Measurements from ENCODE around the gene SGSM2.

The SGSM2 gene

DNA sequence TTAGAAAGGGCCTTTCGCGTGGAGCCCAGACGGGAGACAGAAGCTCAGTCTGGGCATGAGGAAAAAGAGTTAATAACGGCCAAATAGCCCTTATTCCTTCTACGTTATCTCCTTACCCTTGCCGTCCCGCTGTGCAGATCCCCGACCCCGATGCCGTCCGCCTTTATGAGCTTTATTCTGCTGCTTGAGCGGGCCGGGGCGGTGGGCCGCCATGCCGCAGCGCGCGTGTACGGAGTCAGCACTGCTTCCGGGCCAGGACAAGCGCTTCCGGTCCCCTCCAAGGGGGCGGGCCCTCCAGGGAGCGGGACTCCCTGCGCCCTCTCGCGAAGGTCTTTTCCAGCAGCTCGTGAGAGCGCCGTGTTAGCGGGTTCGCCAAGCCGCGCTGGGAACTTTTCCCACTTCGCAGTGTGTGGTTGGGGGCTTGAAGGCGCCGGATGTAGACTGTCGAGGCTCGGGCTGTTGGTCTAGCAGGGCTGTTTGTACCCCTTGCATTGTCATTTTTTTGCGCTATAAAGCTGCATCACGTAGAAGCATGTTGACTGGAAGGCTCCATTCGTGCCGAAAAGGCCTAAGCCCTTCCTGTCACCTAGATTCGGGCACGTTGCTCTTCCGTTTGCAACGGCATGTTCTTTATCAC lies 968 bp upstream of the SGSM2 start, which contains the start of gene TSR1:
TSR1 (minus strand) TSS at position 243 of the 637 bp plus-strand sequence; CDS start at position 213, 30 bp downstream.
- DNase-seq (ENCODE audit: insufficient read length, low spot score) (peak; percentile 97), FAIRE-seq (peak; percentile 95)

DNA sequence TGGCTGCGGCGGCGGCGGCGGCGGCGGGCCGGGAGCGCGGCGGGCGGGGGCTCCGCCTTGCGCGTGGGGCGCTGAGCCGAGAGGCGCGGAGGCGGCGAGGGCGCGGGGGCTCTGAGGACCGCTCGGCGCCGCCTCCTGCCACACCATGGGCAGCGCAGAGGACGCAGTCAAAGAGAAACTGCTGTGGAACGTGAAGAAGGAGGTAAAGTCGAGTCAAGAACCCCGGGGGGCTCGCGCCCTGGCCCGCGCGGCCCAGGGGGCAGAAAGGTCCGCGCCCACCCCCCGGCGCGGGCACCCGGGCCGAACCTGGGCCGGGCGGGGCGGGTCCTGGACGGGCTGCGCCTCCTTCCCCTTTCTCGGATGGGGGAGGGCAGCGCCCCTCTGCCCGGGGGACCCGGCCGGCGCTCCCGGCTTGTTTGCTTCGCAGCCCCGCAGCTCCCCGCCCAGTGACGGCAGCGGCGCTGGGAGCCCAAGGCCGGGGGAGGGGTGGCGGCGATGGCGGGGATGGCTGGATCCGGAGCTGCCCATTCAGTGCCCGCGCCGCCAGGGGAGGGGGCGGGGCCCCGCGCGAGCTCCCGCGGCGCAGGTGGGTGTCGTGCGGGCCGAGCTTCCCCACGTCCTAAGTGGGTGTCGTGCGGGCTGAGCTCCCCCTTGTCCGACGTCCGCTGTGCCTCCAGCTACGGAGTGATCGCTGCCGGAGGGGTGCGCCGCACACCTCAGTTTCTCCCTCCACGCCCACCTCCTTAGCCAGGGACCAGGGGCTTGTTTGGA lies 428 bp downstream of the SGSM2 start:
- FAIRE-seq: peak; percentile 66

DNA sequence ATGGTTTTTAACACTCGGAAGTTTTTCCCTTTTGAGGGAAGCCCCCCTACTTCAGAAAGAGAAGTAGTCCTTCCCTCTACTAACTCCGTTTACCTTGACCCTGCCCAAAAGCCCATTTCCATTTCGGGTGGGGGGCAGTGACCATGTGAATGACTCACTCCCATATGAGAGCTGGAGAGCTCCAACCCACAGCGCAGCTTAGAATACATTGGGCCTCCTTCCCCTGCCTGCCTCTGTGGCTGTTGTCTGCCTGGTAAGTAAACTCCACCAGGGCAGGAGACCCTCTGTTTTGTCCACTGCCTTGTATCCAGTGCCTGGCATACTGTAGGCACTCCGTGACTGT lies 985 bp downstream of the SGSM2 start:
- peak; percentile 79 for FAIRE-seq
- peak; percentile 41 for DNase-seq (ENCODE audit: insufficient read length, low spot score)

More for the DNA sequence above, 428 bp downstream of the SGSM2 start:
- peak; percentile 68 for DNase-seq (ENCODE audit: insufficient read length, low spot score)

DNA sequence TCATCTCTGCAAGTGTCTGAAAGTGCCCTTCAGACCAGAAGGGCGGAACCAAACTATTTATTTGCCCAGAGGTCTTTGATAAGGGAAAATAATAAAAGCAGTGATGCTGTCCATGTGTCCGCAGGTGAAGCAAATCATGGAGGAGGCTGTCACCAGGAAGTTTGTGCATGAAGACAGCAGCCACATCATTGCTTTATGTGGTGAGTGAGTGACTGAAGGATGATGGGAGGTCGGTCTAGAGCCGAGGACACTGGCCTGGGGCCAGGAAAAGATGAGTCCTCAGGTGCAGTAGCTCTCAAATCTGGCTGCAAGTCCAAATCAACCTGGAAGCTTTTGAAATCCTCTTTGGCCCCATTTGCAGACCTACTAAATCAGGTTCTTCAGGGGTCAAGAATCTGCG lies 6.1 kb downstream of the SGSM2 start:
- DNase-seq (ENCODE audit: insufficient read length, low spot score) (no peak), FAIRE-seq (peak; percentile 60)

GRCh38 chr17:2344528-2344927 lies 7.2 kb downstream of the SGSM2 start:
- DNase-seq (ENCODE audit: insufficient read length, low spot score): no peak

DNA sequence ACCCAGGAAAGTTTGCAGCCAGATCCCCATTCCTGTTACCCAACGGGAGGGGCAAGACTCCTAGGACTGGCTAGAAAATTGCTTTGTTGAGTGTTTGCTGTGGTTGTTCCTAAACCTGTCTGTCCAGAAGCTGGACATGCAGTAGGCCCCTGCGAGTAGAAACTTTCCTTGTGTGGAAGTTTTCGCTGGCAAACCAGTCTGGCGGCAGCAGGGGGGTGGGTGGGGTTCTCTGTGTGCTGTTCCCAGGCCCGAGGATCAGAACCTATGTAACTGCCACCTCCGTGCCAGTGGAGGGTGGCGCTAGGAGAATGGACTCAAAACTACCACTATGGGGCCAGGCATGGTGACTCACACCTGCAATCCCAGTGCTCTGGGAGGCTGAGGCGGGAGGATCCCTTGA lies 9.2 kb downstream of the SGSM2 start:
- FAIRE-seq (no peak), DNase-seq (ENCODE audit: insufficient read length, low spot score) (no peak)

More at GRCh38 chr17:2344528-2344927, 7.2 kb downstream of the SGSM2 start:
- FAIRE-seq: no peak

DNA sequence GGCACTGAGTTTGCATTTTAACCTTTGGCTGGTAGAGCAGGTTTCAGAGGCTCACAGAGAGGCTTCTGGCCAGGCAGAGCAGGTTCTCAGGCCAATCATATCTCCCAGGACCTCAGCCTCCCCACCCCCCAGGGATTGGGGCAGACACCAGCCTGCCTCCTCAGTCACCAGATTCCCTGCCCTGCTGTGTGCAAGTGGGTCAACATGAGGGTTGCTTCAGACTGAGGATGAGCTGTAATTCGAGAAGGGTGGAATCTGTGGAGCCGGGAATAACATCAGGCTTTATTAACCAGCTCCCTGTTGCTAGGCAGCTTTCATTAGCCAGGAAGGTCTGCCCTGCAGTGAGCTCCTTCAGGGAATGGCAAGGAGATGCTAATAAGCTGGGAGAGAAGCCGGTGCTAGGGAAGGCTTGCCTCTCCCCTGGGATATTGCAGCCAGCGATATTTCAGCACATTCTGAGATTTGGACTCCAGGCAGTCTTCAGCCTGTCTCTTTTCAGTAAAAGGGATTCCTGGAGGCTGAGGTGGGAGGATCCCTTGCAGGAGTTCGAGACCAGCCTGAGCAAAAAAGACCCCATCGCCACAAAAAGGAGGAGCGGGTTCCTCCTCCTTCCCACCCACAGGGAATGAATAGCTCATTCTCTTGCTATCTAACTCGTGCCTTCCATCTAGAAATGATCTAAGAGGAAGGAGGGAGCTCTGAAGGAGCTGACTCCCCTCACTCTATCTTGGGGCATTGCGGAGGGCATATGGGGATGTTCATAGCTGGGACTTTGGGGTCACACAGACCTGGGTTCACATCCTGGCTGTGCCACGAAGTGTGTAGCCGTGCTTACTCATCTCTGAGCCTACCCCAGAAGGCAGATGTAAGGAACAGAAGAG lies 10.7 kb downstream of the SGSM2 start:
- peak; percentile 88 for DNase-seq (ENCODE audit: insufficient read length, low spot score)
- peak; percentile 60 for FAIRE-seq

DNA sequence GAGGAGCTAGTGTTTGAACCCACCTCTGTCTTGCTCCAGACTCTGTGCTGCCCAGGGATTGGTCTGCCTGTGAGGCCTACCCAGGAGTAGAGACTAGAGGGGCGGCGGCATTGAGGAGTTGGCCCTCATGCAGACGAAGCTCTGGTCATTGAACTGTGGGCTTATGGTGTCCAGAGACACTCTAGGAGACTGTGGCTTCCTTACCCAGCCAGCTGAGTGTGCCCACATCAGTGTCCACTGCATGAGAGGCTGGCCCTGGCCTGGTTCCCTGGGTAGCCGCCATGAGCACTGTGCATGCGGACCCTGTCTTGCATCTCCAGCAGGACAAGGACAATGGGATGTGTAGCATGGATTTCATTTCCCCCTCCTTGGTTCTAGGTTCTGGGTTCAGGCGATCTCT lies 14.0 kb downstream of the SGSM2 start:
- FAIRE-seq (no peak), DNase-seq (ENCODE audit: insufficient read length, low spot score) (no peak)

DNA sequence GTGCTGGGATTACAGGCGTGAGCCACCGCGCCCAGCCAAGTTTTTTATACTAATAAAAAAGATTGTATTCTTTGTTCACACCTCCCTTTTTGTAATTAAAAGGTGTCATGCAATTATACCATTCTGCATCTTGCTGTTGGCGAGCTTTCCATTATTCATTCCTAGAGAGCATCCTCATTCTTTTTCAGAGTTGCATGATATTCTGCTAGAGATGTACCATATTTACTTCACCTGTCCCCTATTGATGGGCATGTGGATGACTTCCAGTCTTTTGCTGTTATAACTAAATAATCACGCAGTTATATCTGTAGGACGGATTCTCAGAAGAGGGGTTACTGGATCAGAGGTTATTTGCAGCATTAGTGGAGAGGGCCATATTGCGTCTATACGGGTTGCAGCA lies 17.0 kb downstream of the SGSM2 start:
- FAIRE-seq (no peak), DNase-seq (ENCODE audit: insufficient read length, low spot score) (no peak)

DNA sequence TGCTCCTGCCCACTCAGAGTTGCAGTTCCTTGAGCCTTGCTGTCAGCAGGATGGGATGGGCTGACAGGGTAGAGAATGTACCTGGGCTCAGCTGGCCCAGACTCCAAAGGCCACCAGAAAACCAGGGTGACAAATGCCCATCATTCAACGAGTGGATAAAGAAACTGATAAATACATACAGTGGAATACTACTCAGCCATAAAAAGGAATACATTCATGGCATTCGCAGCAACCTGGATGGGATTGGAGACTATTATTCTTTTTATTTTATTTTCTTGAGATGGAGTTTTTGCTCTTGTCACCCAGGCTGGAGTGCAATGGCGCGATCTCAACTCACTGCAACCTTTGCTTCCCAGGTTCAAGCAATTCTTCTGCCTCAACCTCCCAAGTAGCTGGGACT lies 19.9 kb downstream of the SGSM2 start:
- DNase-seq (ENCODE audit: insufficient read length, low spot score): no peak
- FAIRE-seq: no peak

DNA sequence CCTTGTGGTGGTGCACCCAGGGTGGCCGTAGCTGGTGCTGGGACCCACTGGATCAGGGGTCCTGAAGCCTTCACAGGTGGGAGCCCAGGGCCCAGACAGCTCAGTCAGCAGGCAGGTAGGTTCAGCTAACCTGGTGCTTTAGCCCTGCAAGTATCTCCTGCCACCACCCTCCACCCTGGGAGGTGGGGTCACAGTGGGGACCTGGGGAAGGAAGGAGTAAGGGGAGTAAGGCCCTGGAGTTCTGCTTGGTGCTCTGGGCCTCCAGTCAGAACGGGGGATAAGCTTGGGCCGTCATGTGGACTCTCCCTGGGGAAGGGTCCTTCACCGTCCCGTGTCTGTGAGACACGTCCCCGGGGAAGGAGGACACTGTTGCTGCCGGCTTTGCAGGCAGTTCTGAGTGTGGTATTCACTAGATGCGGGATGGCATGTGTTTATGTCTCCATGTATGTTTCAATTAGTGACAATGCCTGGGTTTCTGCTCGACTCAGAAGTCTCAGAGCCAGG lies 20.7 kb downstream of the SGSM2 start:
- DNase-seq (ENCODE audit: insufficient read length, low spot score) (no peak), FAIRE-seq (no peak)

DNA sequence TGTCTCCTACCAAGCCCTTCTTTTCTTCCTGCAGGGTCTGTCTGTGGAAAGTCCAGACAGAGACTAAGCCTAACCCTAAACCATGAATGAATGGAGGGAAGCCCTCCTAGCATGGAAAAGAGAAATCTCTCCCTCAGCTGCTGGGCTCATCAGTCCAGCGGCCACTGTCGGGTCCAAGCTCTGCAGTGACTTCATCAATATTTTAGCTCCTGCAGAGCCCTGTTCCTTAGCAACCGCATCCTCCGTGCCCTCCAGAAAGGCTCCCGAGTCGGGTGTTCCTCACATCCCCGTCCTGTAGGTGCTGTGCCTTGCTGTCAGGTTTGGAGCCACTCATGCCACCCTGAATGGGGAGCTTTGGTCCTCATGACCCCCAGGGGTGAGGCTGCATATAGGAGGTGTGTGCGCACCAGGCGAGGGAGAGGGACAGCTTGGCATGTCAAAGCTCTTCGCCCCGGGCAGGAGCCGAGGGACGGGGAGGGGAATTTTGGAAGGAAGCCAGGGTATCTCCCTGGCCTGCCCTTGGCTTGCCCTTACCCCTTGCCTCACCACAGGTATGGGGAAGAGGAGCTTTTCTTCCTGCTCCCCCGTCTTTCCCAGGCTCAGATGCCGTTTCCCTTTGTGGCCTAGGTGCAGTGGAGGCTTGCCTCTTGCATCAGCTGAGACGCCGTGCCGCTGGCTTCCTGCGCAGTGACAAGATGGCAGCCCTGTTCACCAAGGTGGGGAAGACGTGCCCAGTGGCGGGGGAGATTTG lies 23.9 kb downstream of the SGSM2 start:
- no peak for DNase-seq (ENCODE audit: insufficient read length, low spot score)
- peak; percentile 51 for FAIRE-seq

- no peak for FAIRE-seq
- no peak for DNase-seq (ENCODE audit: insufficient read length, low spot score)
These were observed 24.7 kb downstream of the SGSM2 start for GRCh38 chr17:2362016-2362415.

GRCh38 chr17:2362416-2362815 lies 25.1 kb downstream of the SGSM2 start:
- FAIRE-seq (no peak), DNase-seq (ENCODE audit: insufficient read length, low spot score) (no peak)

- FAIRE-seq (no peak), DNase-seq (ENCODE audit: insufficient read length, low spot score) (no peak)
These were observed 25.6 kb downstream of the SGSM2 start for GRCh38 chr17:2362881-2363280.

DNA sequence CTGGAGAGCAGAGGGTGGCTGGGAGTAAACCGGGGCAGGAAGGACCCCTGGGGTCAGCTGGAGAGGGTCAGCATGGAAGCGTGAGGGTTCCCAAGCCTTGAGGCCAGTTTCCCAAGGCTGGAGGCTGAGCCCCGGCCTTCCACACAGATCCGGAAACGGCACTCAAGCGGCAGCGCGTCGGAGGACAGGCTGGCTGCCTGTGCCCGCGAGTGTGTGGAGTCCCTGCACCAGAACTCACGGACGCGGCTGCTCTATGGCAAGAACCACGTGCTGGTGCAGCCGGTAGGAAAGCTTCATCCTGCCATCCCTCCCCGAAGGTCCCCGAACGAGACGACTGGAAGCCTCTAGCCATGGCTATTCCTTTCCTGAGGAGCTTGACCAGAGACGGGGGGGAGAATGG lies 26.0 kb downstream of the SGSM2 start:
- DNase-seq (ENCODE audit: insufficient read length, low spot score) (no peak), FAIRE-seq (no peak)

DNA sequence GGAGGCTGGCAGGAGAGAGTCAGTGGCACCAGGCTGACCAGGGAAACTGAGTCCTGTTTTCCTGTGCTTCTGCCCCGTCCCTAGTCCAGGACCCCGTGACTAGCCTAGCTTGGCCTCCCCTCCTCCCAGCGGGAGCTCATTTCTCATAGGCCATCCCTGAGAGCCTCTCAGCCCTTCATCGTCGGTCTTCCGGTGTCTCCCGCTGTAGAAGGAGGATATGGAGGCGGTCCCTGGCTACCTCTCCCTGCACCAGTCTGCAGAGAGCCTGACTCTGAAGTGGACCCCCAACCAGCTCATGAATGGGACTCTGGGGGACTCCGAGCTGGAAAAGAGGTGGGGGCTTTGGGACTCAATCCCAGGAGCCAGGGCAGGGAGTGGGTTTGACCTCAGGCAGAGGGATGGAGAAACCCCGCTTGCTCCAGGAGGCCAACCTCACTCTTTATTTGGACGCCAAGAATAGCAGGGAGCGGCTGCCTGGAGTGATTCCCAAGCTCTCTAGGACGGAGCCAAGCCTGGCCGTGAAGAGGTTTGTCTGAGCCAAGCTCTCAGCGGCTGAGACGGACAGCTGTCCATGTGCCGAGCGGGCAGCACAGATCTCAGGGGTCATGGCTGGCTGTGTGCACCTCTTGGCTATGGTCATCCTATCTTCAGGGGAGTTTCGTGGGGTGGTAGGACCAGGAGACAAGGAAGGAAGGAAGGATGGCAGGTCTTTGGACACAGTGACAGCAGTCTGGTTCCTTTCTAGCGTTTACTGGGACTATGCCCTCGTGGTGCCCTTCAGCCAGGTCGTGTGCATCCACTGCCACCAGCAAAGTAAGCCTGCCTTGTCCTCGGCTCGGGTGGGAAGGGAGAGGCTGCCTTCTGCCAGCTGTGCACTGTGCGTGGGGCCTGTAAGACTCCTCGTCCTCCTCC lies 26.8 kb downstream of the SGSM2 start:
- FAIRE-seq: no peak
- no peak for DNase-seq (ENCODE audit: insufficient read length, low spot score)

DNA sequence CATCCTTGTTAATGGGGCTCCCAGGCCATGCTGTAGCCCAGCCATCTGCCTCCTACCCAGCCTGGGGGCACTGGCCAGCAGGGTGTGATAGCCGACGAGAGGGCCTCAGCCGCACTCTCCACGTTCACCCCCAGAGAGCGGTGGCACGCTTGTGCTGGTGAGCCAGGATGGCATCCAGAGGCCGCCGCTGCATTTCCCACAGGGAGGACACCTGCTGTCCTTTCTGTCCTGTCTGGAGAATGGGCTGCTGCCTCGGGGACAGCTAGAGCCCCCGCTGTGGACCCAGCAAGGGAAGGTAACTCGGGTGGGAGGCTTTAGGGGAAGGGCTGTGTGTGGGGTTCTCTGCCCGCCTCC lies 27.4 kb downstream of the SGSM2 start:
- no peak for DNase-seq (ENCODE audit: insufficient read length, low spot score)
- no peak for FAIRE-seq

- no peak for FAIRE-seq
These were observed 27.8 kb downstream of the SGSM2 start for GRCh38 chr17:2365132-2365531.

More at GRCh38 chr17:2365132-2365531, 27.8 kb downstream of the SGSM2 start:
- no peak for DNase-seq (ENCODE audit: insufficient read length, low spot score)
